Endothelial cell of umbilical vein (primary cell): ENCODE data around the gene WIPF3.

Experiments
- CTCF ChIP-seq, 2 donors: IDR thresholded peaks; 1 replicate in 1 of 2; 2 replicates in 1 of 2; pipeline ENCODE4 v1.5.1; 2011; ENCODE audit warnings: low read length in 2 of 2, mild to moderate bottlenecking in 2 of 2, moderate library complexity in 2 of 2, control low read depth in 1 of 2, inconsistent platforms in 1 of 2, low read depth in 1 of 2; ENCODE audit not compliant: insufficient read depth in 1 of 2; ENCODE audit errors: extremely low read depth in 1 of 2
- EZH2 ChIP-seq: IDR thresholded peaks from 2 replicates; pipeline ENCODE4 v1.6.1; 2012; ENCODE audit warnings: borderline replicate concordance, low read depth, mild to moderate bottlenecking, moderate library complexity, low read length, inconsistent platforms; ENCODE audit not compliant: severe bottlenecking
- POLR2A ChIP-seq: IDR thresholded peaks from 2 replicates; pipeline ENCODE4 v1.6.1; 2012; ENCODE audit warnings: low read depth, mild to moderate bottlenecking, control low read depth, low read length
- POLR2AphosphoS5 ChIP-seq: IDR thresholded peaks from 2 replicates; pipeline ENCODE4 v1.6.1; 2012; ENCODE audit warnings: low read depth, mild to moderate bottlenecking, control low read depth, low read length, moderate library complexity; ENCODE audit not compliant: insufficient read depth

- TF ChIP-seq CTCF (IDR thresholded peaks at IDR 0.05; ENCODE audit: extremely low read depth in 1 of 2, insufficient read depth in 1 of 2, low read depth in 1 of 2, low read length in 2 of 2): no peak
- no peak for TF ChIP-seq POLR2A
- TF ChIP-seq EZH2: no peak
- no peak for TF ChIP-seq POLR2AphosphoS5
Observed at GRCh38 chr7:29825775-29826529, 19.6 kb downstream of the WIPF3 start.
